ENCODE data around the gene PTOV1.

DNA sequence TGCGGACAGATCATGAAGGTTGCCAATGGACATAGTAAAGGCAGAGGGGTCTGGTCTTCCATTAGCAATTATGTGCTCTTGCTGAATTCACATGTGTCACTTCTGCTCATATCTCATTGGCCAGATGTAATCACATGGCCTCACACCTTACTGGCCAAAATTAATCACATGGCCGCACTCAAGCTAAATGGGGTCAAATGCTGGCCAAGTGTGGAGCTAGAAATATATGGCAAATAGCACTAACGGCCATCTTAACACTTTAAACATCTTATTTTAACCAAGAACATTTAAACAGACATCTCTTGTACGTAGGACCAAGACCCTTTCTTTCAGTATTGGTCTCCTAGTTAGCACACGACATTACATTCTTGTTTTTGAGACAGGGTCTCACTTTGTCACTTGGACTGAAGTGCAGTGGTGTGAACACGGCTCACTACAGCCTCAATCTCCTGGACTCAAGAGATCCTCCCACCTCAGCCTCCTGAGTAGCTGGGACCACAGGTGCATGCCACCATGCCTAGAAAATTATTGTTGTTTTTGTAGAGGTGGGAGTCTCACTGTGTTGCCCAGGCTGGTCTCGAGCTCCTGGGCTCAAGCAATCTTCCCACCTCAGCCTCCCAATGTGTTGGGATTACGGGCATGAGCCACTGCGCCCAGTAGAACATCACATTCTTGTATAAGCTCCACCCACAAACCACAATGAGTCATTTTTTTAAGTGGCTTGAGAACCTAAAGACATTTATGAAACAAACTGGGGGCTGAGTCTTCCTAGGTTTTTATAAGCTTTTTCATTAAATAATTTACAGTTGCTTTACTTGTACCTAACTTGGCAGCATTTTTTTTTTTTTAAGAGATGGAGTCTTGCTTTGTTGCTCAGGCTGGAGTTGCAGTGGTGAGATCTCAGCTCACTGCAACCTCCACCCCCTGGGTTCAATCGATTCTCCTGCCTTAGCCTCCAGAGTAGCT, 2.9 kb upstream of the PTOV1 start:
- TF ChIP-seq ZNF274 (IDR thresholded peaks at IDR 0.05; ENCODE audit: low read depth, low read length) (no peak), SUZ12 (IDR thresholded peaks at IDR 0.05; ENCODE audit: extremely low read depth, insufficient read depth, insufficient read length) (no peak), YY1 (IDR thresholded peaks at IDR 0.05; ENCODE audit: insufficient read depth, insufficient read length) (no peak)

Measured in NT2/D1 (cell line).